Breast epithelium (tissue), 4 donors: Measurements from ENCODE around the gene OXER1. TPM values are rescaled to one million over a fixed set of nuclear protein-coding genes. Genes with fewer than 3 reads are reported as not detected.

Source experiments
- DNase-seq, 2 donors: peaks; one replicate each; pipeline ENCODE4 v3.0.0-alpha.2; 2019; ENCODE audit warnings: low spot score in 2 of 2
- H3K27ac ChIP-seq, 2 donors: fragments of 200-600 bp; sonication (generic) in 1 of 2; one replicate each; pipeline ENCODE4 v1.5.1; 2016 to 2019; ENCODE audit warnings: mild to moderate bottlenecking in 1 of 2
- H3K27me3 ChIP-seq, 2 donors: fragments of 200-600 bp; sonication (generic) in 1 of 2; one replicate each; pipeline versions ENCODE4 v1.5.1 to v1.6.0; 2017 to 2019; ENCODE audit warnings: control low read depth in 1 of 2, mild to moderate bottlenecking in 1 of 2
- H3K36me3 ChIP-seq: fragments of 200-600 bp; one replicate; pipeline ENCODE4 v1.5.1; 2019
- H3K4me1 ChIP-seq, 2 donors: fragments of 200-600 bp; sonication (generic); one replicate each; pipeline ENCODE4 v1.5.1; 2016 to 2019; ENCODE audit warnings: control low read depth in 1 of 2
- H3K4me3 ChIP-seq, 3 donors: fragments of 200-600 bp; sonication (generic); 1 replicate in 2 of 3; 2 replicates in 1 of 3; pipeline ENCODE4 v1.5.1; 2016 to 2019; ENCODE audit warnings: mild to moderate bottlenecking in 3 of 3, moderate library complexity in 2 of 3
- H3K9me3 ChIP-seq, 2 donors: fragments of 200-600 bp; sonication (generic) in 1 of 2; one replicate each; pipeline ENCODE4 v1.5.1; 2016 to 2019; ENCODE audit warnings: control low read depth in 1 of 2
- CTCF ChIP-seq, 3 donors: fragments of 450-650 bp; IDR thresholded peaks; one replicate each; pipeline ENCODE4 v1.5.1; 2016 to 2017; ENCODE audit warnings: antibody characterized with exemption in 3 of 3, mild to moderate bottlenecking in 3 of 3, moderate library complexity in 3 of 3
- POLR2A ChIP-seq: fragments of 450-650 bp; IDR thresholded peaks from one replicate; pipeline ENCODE4 v1.6.1; 2016; ENCODE audit warnings: antibody characterized with exemption, mild to moderate bottlenecking, moderate library complexity
- POLR2AphosphoS5 ChIP-seq, 3 donors: sonication (generic); formaldehyde crosslinking; IDR thresholded peaks; one replicate each; pipeline ENCODE4 v1.6.1; 2017; ENCODE audit warnings: antibody characterized with exemption in 3 of 3
- intact Hi-C: fragments of 100-400 bp; cut with DNase I; formaldehyde crosslinking; loops from one replicate; pipeline ENCODE4 v1.15.1; 2023; ENCODE audit warnings: low total_unique reads
- total RNA-seq, 3 donors: library from RNA; depleted of rRNA; stranded (reverse); fragments of >200 nt; gene quantifications; one replicate each; pipeline ENCODE4 v1.1.0, GENCODE V29; 2016

The OXER1 gene
- total RNA-seq, 3 donors from 2014 or later, result 0.80 to 1.0 (median 0.98) TPM

GRCh38 chr2:42794271-42795046 is 30.5 kb upstream of the OXER1 start:
- H3K4me1 ChIP-seq, result peaks cover 0 to 3% of the 10 kb centered on the region in 2 donors

GRCh38 chr2:42793334-42794270 is 29.7 kb upstream of the OXER1 start:
- Histone ChIP-seq H3K27ac (peak overlapping the region; percentile 89 to 91), H3K9me3 (no peaks in the 10 kb centered on the region), H3K27me3 (no peaks in the 10 kb centered on the region), H3K4me3 (peak overlapping the region; percentile 58 to 67 (median 66)), H3K4me1 (peaks cover 0 to 3% of the 10 kb centered on the region in 2 donors), H3K36me3 (no peaks in the 10 kb centered on the region)
- TF ChIP-seq POLR2A, result no peak
- TF ChIP-seq CTCF (IDR thresholded peaks at IDR 0.05), result no peak
- TF ChIP-seq POLR2AphosphoS5 (IDR thresholded peaks at IDR 0.05), result no peak
- intact Hi-C loops, result no loop called here
- DNase-seq, result peak in 1 of 2 donors; percentile 29

More at GRCh38 chr2:42794271-42795046, 30.5 kb upstream of the OXER1 start:
- intact Hi-C loops, result no loop called here
- H3K27ac ChIP-seq, result peak overlapping the region in 1 of 2 donors; percentile 52
- no peak for DNase-seq
- H3K27me3 ChIP-seq, result no peaks in the 10 kb centered on the region
- H3K36me3 ChIP-seq, result no peaks in the 10 kb centered on the region
- H3K4me3 ChIP-seq, result no peak overlapping the region
- H3K9me3 ChIP-seq, result no peaks in the 10 kb centered on the region
- TF ChIP-seq CTCF (IDR thresholded peaks at IDR 0.05), result no peak
- no peak for TF ChIP-seq POLR2A
- no peak for TF ChIP-seq POLR2AphosphoS5 (IDR thresholded peaks at IDR 0.05)

GRCh38 chr2:42792583-42793333 is 28.8 kb upstream of the OXER1 start, which contains the start of gene HAAO:
Gene HAAO, minus strand, starts transcription at chr2:42792583. Its CDS starts 47 bp downstream, at chr2:42792536.
- intact Hi-C loops, result no loop called here

GRCh38 chr2:42792087-42792582 is 28.2 kb upstream of the OXER1 start:
- TF ChIP-seq POLR2A, result no peak
- TF ChIP-seq POLR2AphosphoS5 (IDR thresholded peaks at IDR 0.05), result no peak
- TF ChIP-seq CTCF (IDR thresholded peaks at IDR 0.05), result no peak
- no peak for DNase-seq
- no peaks in the 10 kb centered on the region for H3K36me3 ChIP-seq

More at GRCh38 chr2:42792583-42793333, 28.8 kb upstream of the OXER1 start, which contains the start of gene HAAO:
- H3K4me3 ChIP-seq, result peak within 1 kb of the TSS; percentile 58 to 67 (median 66)
- peak in 1 of 2 donors; percentile 29 for DNase-seq
- H3K27me3 ChIP-seq, result no peaks in the 10 kb centered on the region
- peak within 1 kb of the TSS; percentile 89 to 91 for H3K27ac ChIP-seq
- TF ChIP-seq POLR2AphosphoS5 (IDR thresholded peaks at IDR 0.05), result no peak
- peak in 1 of 3 donors; percentile 13 for TF ChIP-seq CTCF (IDR thresholded peaks at IDR 0.05)
- no peak for TF ChIP-seq POLR2A
- peaks cover 0 to 3% of the 10 kb centered on the region in 2 donors for H3K4me1 ChIP-seq
- no peaks in the 10 kb centered on the region for H3K36me3 ChIP-seq
- H3K9me3 ChIP-seq, result no peaks in the 10 kb centered on the region

More at GRCh38 chr2:42792087-42792582, 28.2 kb upstream of the OXER1 start:
- Histone ChIP-seq H3K4me3 (peak overlapping the region; percentile 58 to 67 (median 66)), H3K27me3 (no peaks in the 10 kb centered on the region), H3K9me3 (no peaks in the 10 kb centered on the region), H3K4me1 (peaks cover 0 to 3% of the 10 kb centered on the region in 2 donors), H3K27ac (peak overlapping the region; percentile 89 to 91)
- intact Hi-C loops, result no loop called here
